K562 (cell line): ENCODE data around the gene SLC24A3. TPM values are rescaled to one million over a fixed set of nuclear protein-coding genes. Genes with fewer than 3 reads are reported as not detected.

Source experiments
- ATAC-seq: fragments of 200-7000 bp; cut with Tn5 transposase; 3 replicates; pipeline ENCODE4 v1.9.1; 2020; ENCODE audit warnings: moderate library complexity
- BruUV-seq: library from RNA; stranded (reverse); fragments of 400-500 nt; replicated peaks from 2 replicates; lab custom pipeline; 2021; lab: Mats Ljungman, UMichigan
- CTCF ChIA-PET: fragments of 300-600 bp; formaldehyde crosslinking; extraction: SDS; loops from one replicate; lab custom pipeline; 2021; ENCODE audit warnings: low intra/inter-chr PET ratio; lab: Yijun Ruan, JAX
- POLR2A ChIA-PET: fragments of 300-600, 350-650 bp; sonication (Branson Sonifier 250); formaldehyde crosslinking; extraction: SDS; loops from one replicate; lab custom pipeline; 2021; ENCODE audit warnings: antibody characterized with exemption, inconsistent platforms; lab: Yijun Ruan, JAX
- DNase-seq, 4 experiments: peaks; one replicate each; pipeline versions ENCODE4 v3.0.0 to v3.0.0-alpha.2; 2011 to 2018; ENCODE audit warnings: low spot score in 3 of 4, mixed read lengths in 3 of 4; ENCODE audit errors: extremely low read depth in 1 of 4
- FAIRE-seq: peaks from 2 replicates; lab custom pipeline; 2011; peaks lifted over from hg19 to GRCh38; lab: Jason Lieb, UNC
- H2AFZ ChIP-seq: 2 replicates; pipeline ENCODE4 v1.6.0; 2011; ENCODE audit warnings: low read depth, low read length, control low read depth, inconsistent platforms
- H3K27ac ChIP-seq: fragments of 200-600 bp; 3 replicates; pipeline ENCODE4 v1.8.0; 2011; ENCODE audit warnings: low read depth, mild to moderate bottlenecking, control low read depth, inconsistent platforms, low read length, moderate library complexity, mixed read lengths; ENCODE audit errors: extremely low read depth
- H3K27me3 ChIP-seq, 2 experiments: fragments of 300-600 bp in 1 of 2; 2 replicates in 1 of 2; 3 replicates in 1 of 2; pipeline versions ENCODE4 v1.6.0 to v1.8.0; 2011; ENCODE audit warnings: inconsistent platforms in 2 of 2, low read length in 2 of 2, mild to moderate bottlenecking in 1 of 2, mixed read lengths in 1 of 2, moderate library complexity in 1 of 2; ENCODE audit not compliant: control insufficient read depth in 2 of 2, insufficient read depth in 2 of 2
- H3K36me3 ChIP-seq: fragments of 300-600 bp; 3 replicates; pipeline ENCODE4 v1.8.0; 2011; ENCODE audit warnings: mild to moderate bottlenecking, low read length, inconsistent platforms; ENCODE audit not compliant: control insufficient read depth, insufficient read depth
- H3K4me1 ChIP-seq, 2 experiments: fragments of 200-600 bp in 1 of 2; replicated peaks in 1 of 2; 2 replicates in 1 of 2; 3 replicates in 1 of 2; pipeline versions ENCODE4 v1.5.1 to v1.8.0; 2011; ENCODE audit warnings: inconsistent platforms in 2 of 2, low read length in 2 of 2, mild to moderate bottlenecking in 1 of 2, mixed read lengths in 1 of 2, moderate library complexity in 1 of 2; ENCODE audit not compliant: control insufficient read depth in 2 of 2, insufficient read depth in 2 of 2
- H3K4me2 ChIP-seq: 2 replicates; pipeline ENCODE4 v1.6.1; 2011; ENCODE audit warnings: low read length, control low read depth, inconsistent platforms, mixed read lengths; ENCODE audit not compliant: insufficient read depth
- H3K4me3 ChIP-seq: fragments of 200-600 bp; sonication (generic), shearing (Covaris generic); 2 replicates; pipeline ENCODE4 v1.5.1; 2016; ENCODE audit warnings: control low read depth, inconsistent platforms
- H3K79me2 ChIP-seq: fragments of 200-600 bp; 3 replicates; pipeline ENCODE4 v1.8.0; 2011; ENCODE audit warnings: low read length, inconsistent platforms; ENCODE audit not compliant: control insufficient read depth, insufficient read depth
- H3K9ac ChIP-seq, 2 experiments: 2 replicates each; pipeline versions ENCODE4 v1.6.0 to v1.6.1; 2011; ENCODE audit warnings: low read depth in 2 of 2, low read length in 2 of 2, control low read depth in 1 of 2, inconsistent platforms in 1 of 2, mild to moderate bottlenecking in 1 of 2, mixed read lengths in 1 of 2; ENCODE audit not compliant: insufficient read depth in 1 of 2
- H3K9me1 ChIP-seq: one replicate; pipeline ENCODE4 v1.6.0; 2011; ENCODE audit warnings: inconsistent platforms, mild to moderate bottlenecking, low read length, moderate library complexity; ENCODE audit not compliant: control insufficient read depth, insufficient read depth
- H3K9me3 ChIP-seq: replicated peaks from 2 replicates; pipeline ENCODE4 v1.5.1; 2011; ENCODE audit warnings: low read depth, low read length, inconsistent platforms; ENCODE audit not compliant: control insufficient read depth, insufficient read depth
- H4K20me1 ChIP-seq: replicated peaks from 2 replicates; pipeline ENCODE4 v1.6.1; 2011; ENCODE audit warnings: low read length, inconsistent platforms, mixed read lengths; ENCODE audit not compliant: control insufficient read depth, insufficient read depth
- E2F4 ChIP-seq: sonication (generic); formaldehyde crosslinking; IDR thresholded peaks from 2 replicates; pipeline ENCODE4 v1.8.0; 2022; ENCODE audit warnings: mild to moderate bottlenecking, low read depth, missing genetic modification reagents
- FOXP4 ChIP-seq: sonication (generic); formaldehyde crosslinking; IDR thresholded peaks from 2 replicates; pipeline ENCODE4 v1.8.0; 2022; ENCODE audit warnings: mild to moderate bottlenecking, missing genetic modification reagents, borderline replicate concordance
- GTF2B ChIP-seq: IDR thresholded peaks from 2 replicates; pipeline ENCODE4 v1.6.1; 2011; ENCODE audit not compliant: insufficient read length; ENCODE audit errors: extremely low read depth
- MAFK ChIP-seq: IDR thresholded peaks from 2 replicates; pipeline ENCODE4 v1.6.1; 2011; ENCODE audit warnings: low read length, improper control_type of control experiment
- MTA2 ChIP-seq: fragments of 450-650 bp; IDR thresholded peaks from 2 replicates; pipeline ENCODE4 v1.6.1; 2016; ENCODE audit warnings: low read depth
- NCOA6 ChIP-seq: fragments of 450-650 bp; IDR thresholded peaks from 2 replicates; pipeline ENCODE4 v1.6.1; 2017; ENCODE audit warnings: mild to moderate bottlenecking
- RFX1 ChIP-seq: fragments of 450-650 bp; IDR thresholded peaks from 2 replicates; pipeline ENCODE4 v1.6.1; 2016; ENCODE audit warnings: mild to moderate bottlenecking, moderate library complexity
- ZBTB5 ChIP-seq: fragments of 450-650 bp; IDR thresholded peaks from 2 replicates; pipeline ENCODE4 v1.6.1; 2017; ENCODE audit warnings: antibody characterized with exemption
- ZNF398 ChIP-seq: fragments of 250-450 bp; sonication (Bioruptor Pico); IDR thresholded peaks from 2 replicates; pipeline ENCODE4 v1.8.0; 2021; ENCODE audit warnings: moderate library complexity, mild to moderate bottlenecking, inconsistent platforms
- ZNF57 ChIP-seq: fragments of 450-650 bp; formaldehyde crosslinking; IDR thresholded peaks from 2 replicates; pipeline ENCODE4 v1.4.0; 2020; ENCODE audit warnings: mild to moderate bottlenecking, moderate library complexity
- WGBS: fragments of 100-300 bp; shearing (Covaris generic); methylation state at CpG from one replicate; pipeline ENCODE4 v1.1.6; 2016; ENCODE audit warnings: low coverage, mixed read lengths; ENCODE audit not compliant: insufficient coverage; ENCODE audit errors: missing lambda C conversion rate; 5-methylcytosine and 5-hydroxymethylcytosine counted together
- in situ Hi-C: fragments of 300-500 bp; cut with MboI; formaldehyde crosslinking; loops from 4 replicates; pipeline ENCODE4 v1.15.0; 2018; ENCODE audit warnings: inconsistent platforms, mixed read lengths
- intact Hi-C: fragments of 100-400 bp; cut with micrococcal nuclease; formaldehyde crosslinking; loops from 2 replicates; pipeline ENCODE4 v1.14.2; 2022
- polyA plus RNA-seq, 8 experiments: library from polyadenylated mRNA; depleted of rRNA in 4 of 8; stranded (reverse) in 5 of 8; unstranded in 3 of 8; fragments of >200 nt; fragmentation: Nextera tagmentation in 2 of 8; fragmentation: Illumina TruSeq in 1 of 8; extraction: Ambion mirVana in 2 of 8; extraction: Trizol in 1 of 8; gene quantifications; 2 replicates each; pipeline versions ENCODE4 v1.2.1 to v1.2.3, GENCODE V29; 2011 to 2014; ENCODE audit warnings: inconsistent platforms in 1 of 8, missing spikeins in 1 of 8
- total RNA-seq, 7 experiments: library from RNA; depleted of rRNA in 6 of 7; stranded (reverse); fragments of >200 nt in 6 of 7; fragmentation: Illumina TruSeq in 2 of 7; extraction: Trizol in 2 of 7; gene quantifications; 2 replicates each; pipeline versions ENCODE4 v1.2.1 to v1.2.3, GENCODE V29; 2011 to 2021; ENCODE audit warnings: low replicate concordance in 1 of 7

SLC24A3 gene
- total and polyA plus RNA-seq, 9 of the 15 experiments (the other 6 are each of a cell fraction or from before 2014, with no cell fraction given): not detected

- TF ChIP-seq MTA2 (no peak), ZNF398 (CRISPR knock-in tag) (no peak), RFX1 (no peak), GTF2B (no peak), ZBTB5 (no peak), FOXP4 (no peak), ZNF57 (no peak), NCOA6 (no peak), MAFK (no peak), E2F4 (no peak)
- Histone ChIP-seq H3K36me3 (no peaks in the 10 kb centered on the region), H3K4me1 (no peaks in the 10 kb centered on the region), H3K4me2 (no peak overlapping the region), H3K4me3 (no peak overlapping the region), H2AFZ (no peak overlapping the region), H3K79me2 (no peaks in the 10 kb centered on the region), H3K27me3 (no peaks in the 10 kb centered on the region), H3K9me3 (no peaks in the 10 kb centered on the region), H3K9ac (no peak overlapping the region), H3K27ac (no peak overlapping the region), H4K20me1 (no peaks in the 10 kb centered on the region), H3K9me1 (no peaks in the 10 kb centered on the region)
- no TSS peak for BruUV-seq
- POLR2A ChIA-PET: no interaction called here
- 0% methylated on average over 1 of the region's 1 CpG for WGBS
- intact Hi-C loops (no loop called here), in situ Hi-C loops (no loop called here)
- no peak for ATAC-seq
- FAIRE-seq: no peak
- CTCF ChIA-PET: no interaction called here
- DNase-seq: no peak
Observed at GRCh38 chr20:19371112-19371511, 158.7 kb downstream of the SLC24A3 start.
